HUDEP-2 (cell line): ENCODE data around the gene IMMT.
"Not testable (repeated sequence)": the region's sequence is repeated elsewhere in the genome, so short reads cannot be mapped to it uniquely, and the experiment has no call there.

Source experiments
- DNase-seq, 76 experiments: peaks; one replicate each; lab custom pipeline; 2025; ENCODE audit not compliant: unreplicated experiment in 76 of 76; lab: John Stamatoyannopoulos, UW

IMMT gene

DNA sequence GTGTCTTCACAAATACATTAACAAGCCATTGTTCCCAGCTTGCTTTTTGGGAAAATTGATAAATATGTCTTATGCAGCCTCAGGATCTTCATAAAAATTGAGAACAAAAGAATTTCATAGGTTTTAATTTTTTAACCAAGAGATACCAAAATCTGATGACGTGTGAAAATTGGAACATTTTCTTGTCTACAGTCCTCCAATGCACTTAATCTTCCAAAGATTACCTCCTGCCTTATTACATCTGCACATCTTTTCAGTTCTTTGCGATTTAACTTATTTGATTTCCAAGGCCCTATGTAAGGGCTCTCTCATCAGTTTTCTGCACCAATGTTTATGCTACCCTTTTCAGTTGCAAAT is 7.1 kb upstream of the IMMT start:
- DNase-seq: no peak

DNA sequence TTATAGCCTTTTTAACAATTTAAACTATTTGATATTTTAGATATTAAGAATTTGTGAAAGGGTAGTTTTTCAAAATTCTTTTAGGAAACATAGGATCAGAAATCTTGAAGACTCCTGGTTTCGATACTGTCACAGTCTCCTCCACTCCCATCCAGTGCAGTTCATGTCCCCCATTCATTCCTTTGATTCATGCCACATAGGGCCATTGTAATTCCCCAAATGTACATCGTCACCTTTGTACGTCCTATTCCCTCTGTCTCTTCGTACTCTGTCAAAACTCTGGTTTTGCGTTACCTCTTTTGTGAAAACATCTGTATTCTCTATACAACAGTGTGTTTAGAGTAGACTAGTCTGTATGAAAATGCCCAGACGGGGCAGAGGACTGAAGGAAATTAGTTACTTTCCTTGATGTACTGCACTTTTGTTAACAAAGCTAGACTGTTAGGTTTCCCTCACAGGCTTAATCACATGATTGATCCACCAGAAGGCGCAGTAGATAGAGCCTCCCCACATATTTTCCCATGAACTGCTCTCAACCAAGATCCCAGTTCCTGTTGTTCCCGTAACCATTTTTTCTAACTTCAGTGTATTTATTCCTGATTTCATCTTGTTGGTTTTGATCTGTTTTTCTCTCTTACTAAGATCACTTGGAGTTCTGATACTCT is 6.5 kb upstream of the IMMT start:
- DNase-seq: peak in 10 of 76 experiments; percentile 14 to 52 (median 27)

DNA sequence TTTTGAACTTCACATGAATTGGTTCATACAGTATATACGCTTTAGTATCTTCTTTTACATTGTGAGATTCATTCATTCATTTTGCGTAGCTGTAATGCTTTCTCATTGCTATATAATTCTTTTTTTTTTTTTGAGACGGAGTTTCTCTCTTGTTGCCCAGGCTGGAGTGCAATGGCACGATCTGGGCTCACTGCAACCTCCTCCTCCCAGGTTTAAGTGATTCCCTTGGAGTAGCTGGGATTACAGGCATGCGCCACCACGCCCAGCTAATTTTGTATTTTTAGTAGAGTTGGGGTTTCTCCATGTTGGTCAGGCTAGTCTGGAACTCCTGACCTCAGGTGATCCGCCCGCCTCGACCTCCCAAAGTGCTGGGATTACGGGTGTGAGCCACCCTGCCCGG is 5.3 kb upstream of the IMMT start:
- DNase-seq: not testable (repeated sequence)

DNA sequence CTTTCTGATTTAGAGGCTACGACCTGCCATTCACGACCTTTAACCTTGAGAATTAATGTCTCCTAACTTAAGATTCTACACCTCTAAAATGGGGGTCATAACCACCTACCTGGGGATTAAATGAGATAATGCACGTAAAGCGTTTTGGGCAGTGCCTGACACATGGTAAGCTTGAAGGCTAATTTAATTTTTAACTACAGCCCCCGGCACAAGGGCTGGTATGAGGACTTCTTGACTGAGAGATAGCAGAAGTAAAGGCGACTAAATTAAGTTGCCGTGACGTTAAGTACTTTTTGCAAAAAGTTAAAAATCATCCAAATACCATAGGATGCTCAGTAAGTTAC is 4.5 kb upstream of the IMMT start:
- no peak for DNase-seq

DNA sequence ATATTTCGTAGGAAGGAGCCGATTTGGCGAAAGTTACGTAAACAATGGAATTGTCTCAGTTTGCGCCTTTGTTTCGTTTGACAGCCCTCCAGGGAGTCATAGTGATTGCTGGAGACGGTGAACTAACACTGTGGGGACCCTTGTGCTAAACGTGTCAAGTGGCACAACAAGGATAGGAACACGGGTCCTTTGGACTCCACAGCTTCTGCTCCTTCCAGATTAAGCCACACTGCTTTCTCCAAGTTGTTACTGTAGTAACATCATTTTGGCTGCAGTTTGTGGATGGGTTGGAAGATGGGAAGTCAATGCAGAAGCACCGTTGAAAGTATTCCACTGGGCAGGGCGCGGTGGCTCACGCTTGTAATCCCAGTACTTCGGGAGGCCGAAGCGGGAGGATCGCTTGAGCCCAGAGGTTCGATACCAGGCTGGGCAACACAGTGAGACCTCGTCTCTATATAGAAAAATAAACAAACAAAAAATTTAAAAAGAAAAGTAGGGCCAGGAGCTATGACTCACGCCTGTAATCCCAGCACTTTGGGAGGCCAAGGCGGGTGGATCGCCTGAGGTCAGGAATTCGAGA is 636 bp upstream of the IMMT start:
- peak in 1 of 76 experiments; percentile 41 for DNase-seq

DNA sequence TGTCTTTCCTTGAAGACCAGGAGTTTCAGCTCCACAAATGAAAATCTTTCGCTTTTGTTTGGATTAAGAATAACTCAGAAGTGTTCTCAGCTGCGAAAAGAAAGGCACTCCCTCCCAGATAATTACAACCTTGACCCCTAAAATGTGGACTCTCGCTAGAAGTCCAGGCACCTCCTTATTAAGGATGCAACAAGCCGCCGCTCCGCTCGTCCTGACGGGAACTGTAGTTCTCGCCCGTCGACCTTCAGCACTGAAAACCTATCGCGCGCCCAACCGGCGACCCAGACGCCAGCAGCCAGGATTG is 559 bp downstream of the IMMT start:
- DNase-seq: peak in 7 of 76 experiments; percentile 75 to 92 (median 83)

DNA sequence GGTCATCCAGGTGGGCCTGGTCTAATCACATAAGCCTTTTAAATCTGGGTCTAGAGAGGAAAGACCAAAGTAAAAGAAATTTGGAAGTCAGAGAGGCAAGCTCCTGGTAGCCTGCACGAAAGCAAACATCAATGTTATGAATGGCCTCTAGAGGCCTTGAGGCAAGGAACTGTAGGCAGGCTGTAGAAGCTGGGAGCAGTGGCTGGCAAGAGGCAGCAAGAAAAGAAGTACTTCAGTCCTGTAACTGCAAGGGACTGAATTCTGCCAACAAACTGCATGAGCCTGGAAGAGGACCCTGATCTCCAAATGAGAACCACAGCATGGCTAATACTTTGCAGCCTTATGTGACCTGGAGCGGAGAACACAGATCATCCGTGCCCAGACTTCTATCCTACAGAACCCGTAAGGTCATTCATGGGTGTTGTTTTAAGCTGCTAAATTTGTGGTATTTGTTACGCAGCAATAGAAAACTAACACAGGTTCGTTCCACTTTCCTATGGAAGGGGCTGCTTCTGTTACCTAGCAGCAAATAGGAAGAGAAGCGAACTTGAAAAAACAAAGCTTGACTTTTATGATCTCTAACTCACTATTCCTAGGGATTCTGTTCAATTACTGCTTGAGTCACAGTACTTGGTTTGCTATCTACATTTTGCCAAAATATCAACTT is 1.2 kb downstream of the IMMT start:
- DNase-seq: peak in 14 of 76 experiments; percentile 5 to 40 (median 22)

DNA sequence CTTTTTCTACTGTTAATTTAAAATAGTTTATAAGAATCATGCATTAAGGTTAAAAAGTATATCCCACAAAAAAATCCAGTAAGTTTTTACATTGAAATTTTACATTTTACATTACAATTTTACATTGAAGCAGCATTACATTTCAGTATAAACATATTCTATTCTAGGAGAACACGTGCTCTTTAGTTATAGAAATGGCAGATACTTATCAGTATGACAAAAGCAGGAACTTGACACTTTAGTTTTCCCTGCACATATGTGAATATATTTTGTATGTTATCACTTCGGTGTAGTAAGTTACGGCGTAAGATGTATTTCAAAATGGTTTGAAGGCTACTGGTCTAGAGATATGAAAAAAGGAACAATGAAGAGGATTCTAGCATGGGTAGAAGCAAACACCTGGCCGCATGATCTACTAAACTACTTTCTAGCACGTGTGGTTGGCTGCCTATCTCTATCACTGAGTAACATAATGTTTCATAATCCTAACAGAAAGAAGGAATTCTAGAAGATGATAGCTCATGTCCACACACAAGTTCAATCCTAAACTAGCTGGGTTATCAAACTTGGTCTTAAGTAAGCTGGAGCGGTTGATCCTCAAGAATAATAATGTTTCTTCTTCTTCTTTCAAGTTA is 5.4 kb downstream of the IMMT start:
- peak in 12 of 76 experiments; percentile 13 to 73 (median 28) for DNase-seq

DNA sequence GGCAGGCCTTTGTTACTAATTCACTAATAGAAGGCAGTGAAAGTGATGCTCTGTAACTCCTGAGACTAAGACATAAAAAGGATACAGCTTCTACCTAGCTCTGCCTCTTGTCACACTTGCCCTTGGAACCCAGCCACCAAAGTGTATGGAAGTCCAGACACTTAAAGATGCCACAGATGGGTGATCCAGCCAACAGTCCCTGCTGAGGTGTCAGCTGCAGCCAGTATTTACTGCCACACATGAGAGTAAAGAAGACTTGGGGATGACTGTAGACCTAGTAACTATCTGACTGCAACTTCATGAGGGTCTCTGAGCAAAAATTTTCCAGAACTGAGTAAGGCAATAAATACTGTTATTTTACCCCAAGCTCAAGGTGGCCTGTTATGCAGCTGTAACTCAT is 8.8 kb downstream of the IMMT start:
- peak in 15 of 76 experiments; percentile 5 to 35 (median 21) for DNase-seq

DNA sequence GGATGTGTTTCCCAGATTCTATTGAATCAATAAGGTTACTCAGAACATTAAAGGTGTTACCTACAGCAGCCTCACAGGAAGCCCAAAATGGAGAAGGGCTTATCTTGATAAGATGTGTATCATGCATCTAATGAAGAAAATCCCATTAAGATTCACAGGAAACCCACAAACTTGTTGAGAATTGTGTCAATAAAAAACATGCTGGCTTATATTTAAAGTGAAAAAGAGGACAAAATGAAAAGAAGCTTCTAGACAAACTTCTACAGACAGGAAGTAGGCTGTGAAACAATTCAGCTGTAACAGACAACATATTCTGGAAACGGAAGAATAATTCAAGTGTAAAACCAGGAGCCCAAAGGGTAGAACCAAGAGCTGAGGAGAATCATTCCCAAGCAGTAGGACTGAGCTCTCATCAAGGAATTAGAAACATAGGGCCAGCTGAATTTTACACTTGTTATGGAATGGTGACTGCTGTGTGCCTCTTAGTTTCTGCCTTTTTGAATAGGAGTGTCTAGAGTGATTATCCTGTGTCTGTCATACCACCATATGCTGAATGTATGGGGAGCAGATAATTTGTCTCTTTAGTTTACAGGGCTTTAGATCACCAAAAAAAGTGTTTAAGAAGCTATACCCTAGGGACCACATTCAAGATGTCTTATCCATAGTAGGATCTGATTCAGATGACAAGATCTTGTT is 9.6 kb downstream of the IMMT start:
- DNase-seq: peak in 1 of 76 experiments; percentile 3

DNA sequence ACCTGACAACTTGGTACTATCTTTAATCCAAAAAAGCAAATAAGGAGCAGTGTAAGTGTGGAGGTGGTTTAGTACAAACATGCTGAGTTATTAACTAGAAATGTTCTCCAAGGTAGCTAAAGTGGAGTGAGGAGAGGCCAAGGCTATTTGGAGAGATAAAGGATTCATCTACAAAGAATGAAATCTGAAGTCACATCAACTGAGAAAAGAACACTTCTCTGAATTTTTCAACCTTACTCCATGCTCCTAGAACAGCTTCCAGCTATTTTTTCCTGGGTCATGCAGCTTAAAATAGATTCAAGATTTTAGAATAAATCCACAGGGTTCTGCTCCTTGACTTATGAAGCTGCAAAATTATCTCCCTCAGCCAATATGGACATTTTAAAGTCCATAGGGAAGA is 18.7 kb downstream of the IMMT start:
- no peak for DNase-seq

DNA sequence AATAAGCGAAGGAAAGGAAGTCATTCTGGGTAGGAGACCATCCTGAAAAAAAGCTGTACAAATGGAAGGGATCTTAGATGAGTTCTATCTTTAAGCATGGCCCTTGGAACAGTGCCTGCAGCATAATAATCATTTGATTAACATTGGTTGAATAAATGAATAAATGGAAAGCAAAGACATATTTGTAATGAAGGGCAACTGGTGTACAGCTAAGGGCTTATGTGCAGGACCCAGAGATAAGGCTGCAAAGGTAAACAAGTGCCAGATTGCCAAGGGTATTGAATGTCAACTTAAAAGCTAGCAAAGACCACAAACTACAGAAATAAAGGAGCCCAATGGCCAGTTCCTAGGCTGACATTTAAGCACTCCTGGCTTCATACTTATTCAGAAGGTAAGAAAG is 19.4 kb downstream of the IMMT start:
- no peak for DNase-seq

DNA sequence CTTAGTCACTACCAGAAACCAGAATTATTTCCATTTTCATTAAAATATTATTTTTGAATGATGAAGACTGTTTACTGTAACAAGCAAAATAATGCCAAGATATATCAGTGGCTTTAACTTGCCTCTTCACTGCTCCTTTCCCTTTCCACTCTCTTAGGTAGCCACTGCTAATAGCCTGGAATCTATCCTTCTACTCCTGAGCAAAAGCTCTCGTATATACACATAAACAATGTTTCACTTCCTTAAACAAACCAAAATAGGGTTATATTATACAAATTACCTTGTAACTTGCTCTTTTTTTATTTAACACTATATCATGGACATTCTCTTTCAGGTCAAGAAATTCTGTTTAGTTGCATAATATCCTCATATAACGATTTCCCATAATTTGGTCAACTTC is 20.8 kb downstream of the IMMT start:
- DNase-seq: no peak

DNA sequence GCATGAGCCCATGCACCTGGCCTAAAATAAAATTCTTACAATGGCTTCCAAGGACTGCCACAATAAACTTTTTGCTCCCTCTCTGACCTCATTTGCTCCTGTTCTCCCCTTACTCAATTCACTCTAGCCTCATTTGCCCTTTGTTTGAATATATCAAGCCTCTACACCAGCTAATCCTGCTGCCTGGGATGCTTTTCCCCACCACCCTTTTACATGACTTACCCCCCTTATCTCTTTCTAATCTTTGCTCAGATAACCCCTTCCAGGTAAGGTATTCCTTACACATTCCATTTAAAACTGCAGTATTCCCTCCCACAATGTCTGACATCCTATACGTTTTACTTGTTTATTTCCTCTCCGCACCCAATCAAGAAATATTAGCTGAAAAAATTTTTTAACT is 22.7 kb downstream of the IMMT start:
- DNase-seq: no peak

DNA sequence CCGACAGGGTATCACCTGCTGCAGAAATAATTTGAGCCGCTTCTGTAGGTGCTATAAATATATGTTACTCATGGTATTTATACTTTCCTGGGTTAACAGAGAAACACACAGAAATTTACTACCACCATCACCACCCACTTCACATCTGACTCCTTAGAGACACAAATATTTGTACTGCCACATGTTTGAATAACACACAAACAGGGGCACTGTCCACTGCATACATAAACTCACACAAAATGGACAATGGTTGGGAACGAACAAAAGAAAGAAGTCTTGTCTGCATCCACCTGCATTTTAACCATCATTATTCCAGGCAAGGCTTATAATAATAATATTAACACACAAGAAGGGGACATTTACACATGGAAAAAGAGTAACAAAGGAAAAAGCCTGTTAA is 24.0 kb downstream of the IMMT start:
- no peak for DNase-seq

DNA sequence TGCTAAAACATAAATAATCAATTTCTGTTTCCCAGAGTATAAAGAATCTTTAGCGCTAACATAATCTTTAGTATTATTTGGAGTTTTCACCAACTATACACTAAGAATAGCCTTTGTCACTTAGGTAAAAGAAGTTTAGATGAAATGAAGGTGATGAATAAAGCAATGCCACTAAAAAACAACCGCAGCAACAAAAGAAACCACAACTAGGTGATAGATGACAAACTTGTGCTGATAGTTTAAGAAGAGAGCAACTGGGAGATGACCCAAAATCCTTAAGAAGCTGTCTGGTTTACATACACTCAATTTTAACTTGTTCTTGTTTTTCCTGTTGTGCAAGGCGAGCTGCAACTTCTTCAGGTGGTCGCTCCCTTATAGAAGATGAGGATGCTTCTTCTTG is 24.8 kb downstream of the IMMT start:
- no peak for DNase-seq

DNA sequence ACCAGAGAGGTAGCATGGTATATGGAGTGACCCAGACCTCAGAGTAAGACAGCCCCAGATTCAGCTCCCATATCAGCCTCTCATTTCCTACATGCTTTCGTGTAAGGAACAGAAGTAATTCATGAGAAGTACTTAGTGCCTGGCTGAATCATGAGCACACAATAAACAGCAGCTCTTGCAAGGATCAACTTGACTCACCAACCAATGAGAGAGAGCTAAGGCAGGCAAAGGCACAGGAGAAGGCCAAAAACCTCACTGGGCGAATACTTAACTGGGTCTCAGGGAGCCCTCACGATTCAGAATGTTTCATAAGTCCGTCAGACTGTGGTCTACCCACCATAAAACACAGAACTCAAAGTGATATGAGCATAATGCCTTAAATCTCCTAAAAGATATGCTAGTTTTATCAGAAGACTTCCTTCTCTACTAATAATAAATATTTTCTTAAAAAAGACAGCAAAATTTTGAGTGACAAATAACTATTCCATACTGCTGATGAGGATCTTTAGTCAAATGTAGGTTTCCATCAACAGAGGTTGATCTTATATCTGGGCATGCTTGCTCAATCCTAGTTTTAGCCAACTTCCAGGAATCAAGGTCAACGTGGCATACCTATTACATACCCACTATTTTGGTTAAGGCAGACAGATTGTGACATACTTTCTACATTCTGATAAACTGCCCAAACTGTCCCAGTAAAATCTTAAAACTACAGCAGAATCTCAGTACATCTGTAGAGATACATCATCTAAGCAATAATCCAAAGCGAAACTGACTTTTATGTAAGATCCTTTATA is 34.9 kb downstream of the IMMT start:
- no peak for DNase-seq

DNA sequence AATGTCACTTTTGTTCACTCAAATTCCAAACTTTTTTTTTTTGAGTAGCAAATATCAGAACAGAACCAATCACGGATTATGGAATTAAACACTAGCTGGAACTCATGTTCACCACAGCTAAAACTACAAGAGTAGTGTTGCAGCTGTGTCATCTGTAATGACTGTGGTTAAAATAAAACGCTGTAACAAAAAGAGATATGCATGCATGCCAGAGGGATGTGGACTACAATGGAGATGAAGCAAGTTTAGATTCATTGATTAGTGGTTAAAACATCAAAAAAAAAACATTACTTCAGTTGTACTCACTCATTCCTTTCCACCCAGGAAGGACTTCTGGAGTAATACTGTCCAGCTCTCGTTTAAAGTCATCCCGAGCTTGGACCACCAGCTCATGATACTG is 37.0 kb downstream of the IMMT start:
- DNase-seq: no peak

DNA sequence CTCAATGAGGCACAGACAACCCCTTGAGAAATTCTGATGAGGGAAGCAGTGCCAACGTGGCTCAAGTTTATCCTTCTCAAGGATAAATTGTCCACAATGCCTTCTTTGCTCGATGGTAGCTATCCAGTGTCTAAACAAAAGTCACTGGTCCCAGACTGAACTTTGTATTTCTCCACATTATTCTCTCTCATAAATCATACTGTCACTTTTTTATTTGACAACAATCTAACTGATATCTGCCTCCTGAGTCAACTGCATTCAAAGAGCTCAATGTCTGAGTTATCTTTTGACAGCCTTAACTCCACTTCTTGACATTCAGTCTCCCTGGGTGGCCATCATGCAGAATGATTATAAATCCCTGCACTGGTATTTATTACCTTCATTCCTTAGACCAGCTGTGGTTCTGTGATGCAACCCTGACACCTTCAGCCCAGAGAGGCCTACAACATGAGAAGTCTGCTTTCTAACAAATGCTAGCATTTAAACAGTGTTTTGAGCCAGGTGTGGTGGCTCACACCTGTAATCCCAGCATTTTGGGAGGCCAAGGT is 38.2 kb downstream of the IMMT start:
- no peak for DNase-seq

DNA sequence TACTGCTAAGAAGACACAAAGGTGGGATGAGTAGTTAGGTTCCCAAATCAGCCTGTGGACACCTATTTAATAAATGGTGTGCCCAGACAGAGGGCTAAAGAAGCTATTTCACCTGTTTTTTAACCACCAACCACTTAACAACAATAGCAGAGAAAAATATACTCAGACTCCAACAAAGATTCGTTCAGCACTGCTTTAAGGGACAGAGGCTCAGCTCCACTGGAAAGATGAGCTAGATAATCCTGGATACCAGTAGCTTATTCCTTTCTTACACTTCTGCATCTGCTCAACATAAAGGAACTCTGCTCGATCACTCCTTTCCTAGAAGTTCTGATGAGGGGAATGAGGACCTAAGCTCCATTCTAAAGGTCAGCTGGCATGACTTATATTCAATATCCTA is 44.8 kb downstream of the IMMT start:
- no peak for DNase-seq
